Esophagus muscularis mucosa (tissue), 3 donors: Measurements from ENCODE around the gene PTPRT.

Experiments
- POLR2A ChIP-seq: fragments of 450-650 bp; IDR thresholded peaks from one replicate; pipeline ENCODE4 v1.6.1; 2017; ENCODE audit warnings: antibody characterized with exemption, moderate library complexity, mild to moderate bottlenecking, low read depth
- TF ChIP-seq, protein P1 (sequence below), 3 experiments: fragments of 200-600 bp in 2 of 3; fragments of 450-650 bp in 1 of 3; sonication (generic) in 2 of 3; IDR thresholded peaks; one replicate each; pipeline ENCODE4 v1.5.1; 2017 to 2019; ENCODE audit warnings: antibody characterized with exemption in 3 of 3, mild to moderate bottlenecking in 2 of 3, moderate library complexity in 1 of 3

DNA sequence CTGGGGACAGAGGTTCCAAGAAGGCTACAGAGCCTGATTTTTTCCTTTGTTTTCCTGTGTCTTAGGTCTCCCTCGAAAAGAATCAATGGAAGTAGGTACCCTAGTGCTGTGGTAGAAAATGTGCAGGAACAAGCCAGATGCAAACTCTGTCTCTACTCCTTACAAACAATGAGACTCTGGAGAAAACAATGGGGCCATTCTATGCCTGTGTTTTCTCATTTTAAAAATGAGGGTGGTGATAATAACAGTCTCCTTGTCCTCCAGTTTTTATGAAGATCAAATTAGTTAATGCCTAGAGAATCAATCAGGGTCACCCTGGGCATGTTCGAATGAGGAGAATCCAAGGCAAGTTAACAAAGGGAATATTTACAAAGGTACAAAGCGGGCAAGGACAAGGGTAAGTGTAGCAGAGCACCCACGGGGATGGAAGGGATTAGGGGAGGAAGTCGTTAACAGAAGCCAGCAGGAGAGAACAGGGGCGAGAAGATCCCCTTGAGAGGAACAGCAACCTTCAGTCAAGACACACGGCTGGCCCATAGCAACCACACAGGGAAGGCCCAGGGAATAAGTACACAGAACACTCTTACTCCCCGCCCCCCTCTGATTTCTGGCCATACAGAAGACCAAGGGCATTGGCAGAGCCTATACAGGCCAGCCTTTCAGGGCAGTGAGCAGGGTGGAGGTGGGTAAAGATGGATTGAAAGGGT is 342.8 kb downstream of the PTPRT start:
- TF ChIP-seq, protein P1, sequence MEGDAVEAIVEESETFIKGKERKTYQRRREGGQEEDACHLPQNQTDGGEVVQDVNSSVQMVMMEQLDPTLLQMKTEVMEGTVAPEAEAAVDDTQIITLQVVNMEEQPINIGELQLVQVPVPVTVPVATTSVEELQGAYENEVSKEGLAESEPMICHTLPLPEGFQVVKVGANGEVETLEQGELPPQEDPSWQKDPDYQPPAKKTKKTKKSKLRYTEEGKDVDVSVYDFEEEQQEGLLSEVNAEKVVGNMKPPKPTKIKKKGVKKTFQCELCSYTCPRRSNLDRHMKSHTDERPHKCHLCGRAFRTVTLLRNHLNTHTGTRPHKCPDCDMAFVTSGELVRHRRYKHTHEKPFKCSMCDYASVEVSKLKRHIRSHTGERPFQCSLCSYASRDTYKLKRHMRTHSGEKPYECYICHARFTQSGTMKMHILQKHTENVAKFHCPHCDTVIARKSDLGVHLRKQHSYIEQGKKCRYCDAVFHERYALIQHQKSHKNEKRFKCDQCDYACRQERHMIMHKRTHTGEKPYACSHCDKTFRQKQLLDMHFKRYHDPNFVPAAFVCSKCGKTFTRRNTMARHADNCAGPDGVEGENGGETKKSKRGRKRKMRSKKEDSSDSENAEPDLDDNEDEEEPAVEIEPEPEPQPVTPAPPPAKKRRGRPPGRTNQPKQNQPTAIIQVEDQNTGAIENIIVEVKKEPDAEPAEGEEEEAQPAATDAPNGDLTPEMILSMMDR (IDR thresholded peaks at IDR 0.05) = no peak
- no peak for TF ChIP-seq POLR2A
